GM12878 (cell line): Measurements from ENCODE around the gene PI4KB. TPM values are rescaled to one million over a fixed set of nuclear protein-coding genes. Genes with fewer than 3 reads are reported as not detected.

Source experiments
- ATAC-seq: fragments of 200-7000 bp; cut with Tn5 transposase; 3 replicates; pipeline ENCODE4 v1.9.1; 2020; ENCODE audit warnings: mild to moderate bottlenecking, moderate library complexity
- BruUV-seq: library from RNA; stranded (reverse); fragments of 400-500 nt; replicated peaks from 2 replicates; lab custom pipeline; 2021; lab: Mats Ljungman, UMichigan
- CTCF ChIA-PET: fragments of 300-600 bp; sonication (Branson Sonifier 250); formaldehyde crosslinking; extraction: SDS; loops from one replicate; lab custom pipeline; 2021; ENCODE audit warnings: inconsistent platforms; lab: Yijun Ruan, JAX
- POLR2A ChIA-PET: fragments of 350-600 bp; formaldehyde crosslinking; extraction: SDS; loops from one replicate; lab custom pipeline; 2021; ENCODE audit warnings: inconsistent platforms; lab: Charles Lee
- RAD21 ChIA-PET: fragments of 300-600 bp; sonication (Branson Sonifier 250); formaldehyde crosslinking; loops from one replicate; lab custom pipeline; 2023; ENCODE audit warnings: antibody characterized with exemption; ENCODE audit not compliant: unreplicated experiment; lab: Charles Lee
- SMC1A ChIA-PET: fragments of 300-600 bp; sonication (Branson Sonifier 250); formaldehyde crosslinking; loops from one replicate; lab custom pipeline; 2023; ENCODE audit not compliant: unreplicated experiment, uncharacterized antibody; lab: Charles Lee
- DNase-seq: peaks from one replicate; pipeline ENCODE4 v3.0.0-alpha.2; 2011; ENCODE audit warnings: low read depth, low spot score
- FAIRE-seq: peaks from 3 replicates; lab custom pipeline; 2011; peaks lifted over from hg19 to GRCh38; lab: Jason Lieb, UNC
- H2AFZ ChIP-seq: 2 replicates; pipeline ENCODE4 v1.6.0; 2011; ENCODE audit warnings: low read depth, low read length, control low read depth; ENCODE audit not compliant: control insufficient read depth
- H3K27ac ChIP-seq: 2 replicates; pipeline ENCODE4 v1.5.1; 2011; ENCODE audit warnings: control low read depth; ENCODE audit not compliant: control insufficient read depth, insufficient read depth
- H3K27me3 ChIP-seq, 2 experiments: replicated peaks in 1 of 2; 2 replicates each; pipeline versions ENCODE4 v1.6.0 to v1.6.1; 2011; ENCODE audit warnings: low read length in 1 of 2; ENCODE audit not compliant: control insufficient read depth in 2 of 2, insufficient read depth in 2 of 2
- H3K36me3 ChIP-seq, 2 experiments: 2 replicates each; pipeline ENCODE4 v1.5.1; 2011; ENCODE audit warnings: low read length in 1 of 2; ENCODE audit not compliant: control insufficient read depth in 2 of 2, insufficient read depth in 2 of 2
- H3K4me1 ChIP-seq: 2 replicates; pipeline ENCODE4 v1.6.1; 2011; ENCODE audit warnings: mild to moderate bottlenecking, low read length, moderate library complexity, mixed read lengths; ENCODE audit not compliant: control insufficient read depth, insufficient read depth
- H3K4me2 ChIP-seq: 2 replicates; pipeline ENCODE4 v1.6.0; 2011; ENCODE audit warnings: control low read depth; ENCODE audit not compliant: control insufficient read depth, insufficient read depth
- H3K4me3 ChIP-seq: fragments of 200-600 bp; sonication (generic); 2 replicates; pipeline ENCODE4 v1.5.1; 2016
- H3K79me2 ChIP-seq: 2 replicates; pipeline ENCODE4 v1.6.0; 2011; ENCODE audit warnings: low read length; ENCODE audit not compliant: control insufficient read depth, insufficient read depth
- H3K9ac ChIP-seq: 2 replicates; pipeline ENCODE4 v1.8.0; 2011; ENCODE audit warnings: low read length, control low read depth, mixed read lengths; ENCODE audit not compliant: control insufficient read depth, insufficient read depth
- H3K9me3 ChIP-seq: replicated peaks from 3 replicates; pipeline ENCODE4 v1.5.1; 2011; ENCODE audit warnings: mild to moderate bottlenecking, low read length; ENCODE audit not compliant: control insufficient read depth, insufficient read depth
- H4K20me1 ChIP-seq: 2 replicates; pipeline ENCODE4 v1.6.0; 2011; ENCODE audit not compliant: control insufficient read depth, insufficient read depth
- JUNB ChIP-seq: IDR thresholded peaks from 2 replicates; pipeline ENCODE4 v1.6.1; 2016; ENCODE audit warnings: antibody characterized with exemption, mild to moderate bottlenecking
- JUND ChIP-seq: IDR thresholded peaks from 2 replicates; pipeline ENCODE4 v1.6.1; 2012; ENCODE audit warnings: low read depth, mild to moderate bottlenecking, low read length, improper control_type of control experiment, moderate library complexity
- POLR2AphosphoS2 ChIP-seq: IDR thresholded peaks from 2 replicates; pipeline ENCODE4 v1.6.1; 2011; ENCODE audit warnings: low read depth, mild to moderate bottlenecking, low read length, improper control_type of control experiment, moderate library complexity
- POLR2AphosphoS5 ChIP-seq: IDR thresholded peaks from 2 replicates; pipeline ENCODE4 v1.6.1; 2011; ENCODE audit warnings: mild to moderate bottlenecking, low read length, inconsistent platforms
- RCOR1 ChIP-seq: conservative IDR thresholded peaks from 2 replicates; pipeline ENCODE4 v1.6.1; 2012; ENCODE audit warnings: low read depth, low read length, improper control_type of control experiment
- RELA ChIP-seq: fragments of 450-650 bp; IDR thresholded peaks from 2 replicates; pipeline ENCODE4 v1.8.0; 2014; ENCODE audit warnings: borderline replicate concordance; ENCODE audit not compliant: partially characterized antibody
- SIN3A ChIP-seq: IDR thresholded peaks from 2 replicates; pipeline ENCODE4 v1.6.1; 2012; ENCODE audit warnings: low read depth, low read length, improper control_type of control experiment
- TCF7 ChIP-seq: IDR thresholded peaks from 2 replicates; pipeline ENCODE4 v1.6.1; 2014; ENCODE audit warnings: antibody characterized with exemption, borderline replicate concordance
- YBX1 ChIP-seq: fragments of 450-650 bp; IDR thresholded peaks from 2 replicates; pipeline ENCODE4 v1.6.1; 2016; ENCODE audit warnings: antibody characterized with exemption
- ZNF207 ChIP-seq: fragments of 450-650 bp; IDR thresholded peaks from 2 replicates; pipeline ENCODE4 v1.6.1; 2014; ENCODE audit warnings: antibody characterized with exemption, mild to moderate bottlenecking, borderline replicate concordance
- WGBS: methylation state at CpG from one replicate; pipeline ENCODE4 v1.1.6; 2016; ENCODE audit warnings: low lambda C conversion rate; ENCODE audit not compliant: insufficient replicate concordance, insufficient coverage; ENCODE audit errors: missing lambda C conversion rate; 5-methylcytosine and 5-hydroxymethylcytosine counted together
- in situ Hi-C: fragments of 300-500 bp; cut with MboI; formaldehyde crosslinking; loops from 9 replicates; pipeline ENCODE4 v1.14.3; 2018; ENCODE audit warnings: mixed read lengths
- intact Hi-C: fragments of 100-400 bp; cut with micrococcal nuclease; formaldehyde crosslinking; loops from one replicate; pipeline ENCODE4 v1.14.2; 2022; ENCODE audit not compliant: unreplicated experiment
- polyA plus RNA-seq, 11 experiments: library from polyadenylated mRNA; depleted of rRNA in 4 of 11; unstranded in 6 of 11; stranded (reverse) in 5 of 11; fragments of >200 nt; fragmentation: Nextera tagmentation in 4 of 11; fragmentation: Illumina TruSeq in 1 of 11; extraction: Ambion mirVana in 4 of 11; extraction: Trizol in 1 of 11; gene quantifications; 1 replicate in 1 of 11; 2 replicates in 10 of 11; pipeline versions ENCODE4 v1.2.1 to v1.2.3, GENCODE V29; 2011 to 2016; ENCODE audit warnings: inconsistent platforms in 2 of 11, missing spikeins in 2 of 11, low read depth in 1 of 11
- total RNA-seq, 4 experiments: library from RNA; depleted of rRNA in 3 of 4; stranded (reverse); fragments of >200 nt in 3 of 4; fragmentation: Illumina TruSeq in 1 of 4; extraction: Trizol in 1 of 4; gene quantifications; 2 replicates each; pipeline versions ENCODE4 v1.2.1 to v1.2.3, GENCODE V29; 2013 to 2021
- TF ChIP-seq, protein P1 (sequence below): fragments of 450-650 bp; IDR thresholded peaks from 2 replicates; pipeline ENCODE4 v1.6.1; 2016; ENCODE audit warnings: mild to moderate bottlenecking, moderate library complexity, borderline replicate concordance

PI4KB gene
- total and polyA plus RNA-seq, 10 of the 15 experiments (the other 5 are each of a cell fraction or from before 2014, with no cell fraction given), result 3.3 to 88.3 (median 51.7) TPM

DNA sequence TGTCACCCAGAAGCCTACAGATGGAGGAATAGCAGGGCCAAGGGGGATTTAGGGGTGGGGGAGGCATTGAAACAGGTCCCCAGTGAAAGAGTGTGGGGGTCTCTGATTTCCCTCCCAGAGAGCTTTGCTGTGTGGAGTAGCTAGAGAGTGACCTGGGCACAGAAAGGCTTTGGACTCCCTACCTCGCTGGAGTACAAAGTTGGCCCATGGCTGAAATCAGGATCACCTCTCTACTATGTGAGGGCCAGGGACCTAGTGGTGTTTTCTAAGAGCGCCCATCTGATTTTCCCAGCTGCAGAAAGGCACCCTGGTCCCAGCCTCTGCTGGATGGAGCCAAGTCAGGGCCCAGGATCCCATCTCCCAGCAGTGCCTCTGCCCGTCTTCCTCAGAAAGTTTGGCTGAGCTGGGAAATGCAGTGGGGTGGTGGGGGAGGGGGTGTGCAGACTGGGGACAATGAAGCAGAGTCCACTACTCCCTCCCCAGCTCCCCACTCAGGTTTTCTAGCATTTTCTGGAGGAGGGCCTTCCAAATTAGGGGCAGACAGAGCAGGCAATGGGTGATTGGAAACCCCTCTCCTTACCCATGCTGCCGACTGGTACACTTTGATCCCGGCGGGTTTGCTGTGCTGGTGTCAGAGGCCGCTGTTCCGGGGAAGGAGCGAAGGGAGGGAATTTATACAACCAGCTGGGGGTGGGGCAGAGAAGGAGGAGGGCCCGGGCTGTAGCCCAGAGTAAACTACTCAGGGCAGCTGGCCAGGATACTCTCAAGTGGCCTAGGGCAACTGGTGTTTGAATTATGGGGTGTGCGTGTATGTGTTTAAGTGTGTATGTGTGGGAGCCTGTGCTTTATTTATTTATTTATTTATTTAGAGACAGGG, 45.1 kb upstream of the PI4KB start, which contains the start of gene SELENBP1:
TSS of gene SELENBP1 (minus strand) at position 648 of the 877 bp plus-strand sequence. CDS start at position 584, 64 bp downstream.
- Histone ChIP-seq H3K4me3 (no peak within 1 kb of the TSS), H3K4me2 (no peak within 1 kb of the TSS), H4K20me1 (no peaks in the 10 kb centered on the region), H2AFZ (no peak within 1 kb of the TSS), H3K36me3 (no peaks in the 10 kb centered on the region), H3K79me2 (no peaks in the 10 kb centered on the region), H3K4me1 (no peaks in the 10 kb centered on the region), H3K9me3 (no peaks in the 10 kb centered on the region), H3K9ac (no peak within 1 kb of the TSS), H3K27ac (no peak within 1 kb of the TSS), H3K27me3 (no peaks in the 10 kb centered on the region)
- SMC1A ChIA-PET, result interaction anchor here (0.7 to 1.3 kb wide), 3 partner anchors 10 to 32 kb away, joined by 3 to 4 read pairs (median 3); no protein-coding TSS in a partner anchor
- no TSS peak for BruUV-seq
- no peak for FAIRE-seq
- no peak for DNase-seq
- 61% methylated on average over 11 of the region's 11 CpGs for WGBS
- intact Hi-C loops, result no loop called here
- no peak for TF ChIP-seq TCF7
- no peak for TF ChIP-seq JUND
- no peak for TF ChIP-seq YBX1
- no peak for TF ChIP-seq JUNB
- no peak for TF ChIP-seq SIN3A
- no peak for TF ChIP-seq POLR2AphosphoS2
- no peak for TF ChIP-seq ZNF207
- no peak for TF ChIP-seq RCOR1
- TF ChIP-seq RELA, result no peak
- TF ChIP-seq POLR2AphosphoS5, result no peak
- TF ChIP-seq, protein P1, sequence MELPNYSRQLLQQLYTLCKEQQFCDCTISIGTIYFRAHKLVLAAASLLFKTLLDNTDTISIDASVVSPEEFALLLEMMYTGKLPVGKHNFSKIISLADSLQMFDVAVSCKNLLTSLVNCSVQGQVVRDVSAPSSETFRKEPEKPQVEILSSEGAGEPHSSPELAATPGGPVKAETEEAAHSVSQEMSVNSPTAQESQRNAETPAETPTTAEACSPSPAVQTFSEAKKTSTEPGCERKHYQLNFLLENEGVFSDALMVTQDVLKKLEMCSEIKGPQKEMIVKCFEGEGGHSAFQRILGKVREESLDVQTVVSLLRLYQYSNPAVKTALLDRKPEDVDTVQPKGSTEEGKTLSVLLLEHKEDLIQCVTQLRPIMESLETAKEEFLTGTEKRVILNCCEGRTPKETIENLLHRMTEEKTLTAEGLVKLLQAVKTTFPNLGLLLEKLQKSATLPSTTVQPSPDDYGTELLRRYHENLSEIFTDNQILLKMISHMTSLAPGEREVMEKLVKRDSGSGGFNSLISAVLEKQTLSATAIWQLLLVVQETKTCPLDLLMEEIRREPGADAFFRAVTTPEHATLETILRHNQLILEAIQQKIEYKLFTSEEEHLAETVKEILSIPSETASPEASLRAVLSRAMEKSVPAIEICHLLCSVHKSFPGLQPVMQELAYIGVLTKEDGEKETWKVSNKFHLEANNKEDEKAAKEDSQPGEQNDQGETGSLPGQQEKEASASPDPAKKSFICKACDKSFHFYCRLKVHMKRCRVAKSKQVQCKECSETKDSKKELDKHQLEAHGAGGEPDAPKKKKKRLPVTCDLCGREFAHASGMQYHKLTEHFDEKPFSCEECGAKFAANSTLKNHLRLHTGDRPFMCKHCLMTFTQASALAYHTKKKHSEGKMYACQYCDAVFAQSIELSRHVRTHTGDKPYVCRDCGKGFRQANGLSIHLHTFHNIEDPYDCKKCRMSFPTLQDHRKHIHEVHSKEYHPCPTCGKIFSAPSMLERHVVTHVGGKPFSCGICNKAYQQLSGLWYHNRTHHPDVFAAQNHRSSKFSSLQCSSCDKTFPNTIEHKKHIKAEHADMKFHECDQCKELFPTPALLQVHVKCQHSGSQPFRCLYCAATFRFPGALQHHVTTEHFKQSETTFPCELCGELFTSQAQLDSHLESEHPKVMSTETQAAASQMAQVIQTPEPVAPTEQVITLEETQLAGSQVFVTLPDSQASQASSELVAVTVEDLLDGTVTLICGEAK, result no peak
- RAD21 ChIA-PET, result no interaction called here
- POLR2A ChIA-PET, result no interaction called here
- CTCF ChIA-PET, result interaction anchor here (1.1 to 1.7 kb wide), 3 partner anchors 28 to 120 kb away, joined by 4 read pairs; no protein-coding TSS in a partner anchor
- in situ Hi-C loops, result no loop called here
- ATAC-seq, result no peak
